Large intestine (tissue), 3 donors: ENCODE results near the gene AURKB. TPM values are rescaled to one million over a fixed set of nuclear protein-coding genes. Genes with fewer than 3 reads are reported as not detected.

Experiments
- DNase-seq, 2 donors: peaks; one replicate each; pipeline versions ENCODE4 v3.0.0 to v3.0.0-alpha.2; 2013
- H3K27ac ChIP-seq: one replicate; pipeline ENCODE4 v1.5.1; 2013; ENCODE audit warnings: low read length
- H3K27me3 ChIP-seq: 2 replicates; pipeline ENCODE4 v1.6.1; 2013; ENCODE audit warnings: low read length; ENCODE audit not compliant: control insufficient read depth, insufficient read depth
- H3K36me3 ChIP-seq: 2 replicates; pipeline ENCODE4 v1.6.1; 2013; ENCODE audit warnings: low read length; ENCODE audit not compliant: control insufficient read depth, insufficient read depth
- H3K4me1 ChIP-seq: one replicate; pipeline ENCODE4 v1.6.1; 2013; ENCODE audit warnings: low read length; ENCODE audit not compliant: control insufficient read depth, insufficient read depth
- H3K4me3 ChIP-seq: one replicate; pipeline ENCODE4 v1.5.1; 2013; ENCODE audit warnings: low read length
- H3K9me3 ChIP-seq: one replicate; pipeline ENCODE4 v1.6.1; 2013; ENCODE audit warnings: mild to moderate bottlenecking, low read depth, low read length, moderate library complexity; ENCODE audit not compliant: control insufficient read depth
- WGBS: methylation state at CpG from one replicate; pipeline ENCODE4 v1.1.5; 2013; ENCODE audit warnings: low lambda C conversion rate; ENCODE audit not compliant: insufficient coverage; 5-methylcytosine and 5-hydroxymethylcytosine counted together
- polyA plus RNA-seq: library from polyadenylated mRNA; unstranded; fragments of 120-200 nt; gene quantifications from one replicate; pipeline ENCODE4 v1.2.1, GENCODE V29; 2013

Gene AURKB
- polyA plus RNA-seq, 1 donor: 22.6 TPM

DNA sequence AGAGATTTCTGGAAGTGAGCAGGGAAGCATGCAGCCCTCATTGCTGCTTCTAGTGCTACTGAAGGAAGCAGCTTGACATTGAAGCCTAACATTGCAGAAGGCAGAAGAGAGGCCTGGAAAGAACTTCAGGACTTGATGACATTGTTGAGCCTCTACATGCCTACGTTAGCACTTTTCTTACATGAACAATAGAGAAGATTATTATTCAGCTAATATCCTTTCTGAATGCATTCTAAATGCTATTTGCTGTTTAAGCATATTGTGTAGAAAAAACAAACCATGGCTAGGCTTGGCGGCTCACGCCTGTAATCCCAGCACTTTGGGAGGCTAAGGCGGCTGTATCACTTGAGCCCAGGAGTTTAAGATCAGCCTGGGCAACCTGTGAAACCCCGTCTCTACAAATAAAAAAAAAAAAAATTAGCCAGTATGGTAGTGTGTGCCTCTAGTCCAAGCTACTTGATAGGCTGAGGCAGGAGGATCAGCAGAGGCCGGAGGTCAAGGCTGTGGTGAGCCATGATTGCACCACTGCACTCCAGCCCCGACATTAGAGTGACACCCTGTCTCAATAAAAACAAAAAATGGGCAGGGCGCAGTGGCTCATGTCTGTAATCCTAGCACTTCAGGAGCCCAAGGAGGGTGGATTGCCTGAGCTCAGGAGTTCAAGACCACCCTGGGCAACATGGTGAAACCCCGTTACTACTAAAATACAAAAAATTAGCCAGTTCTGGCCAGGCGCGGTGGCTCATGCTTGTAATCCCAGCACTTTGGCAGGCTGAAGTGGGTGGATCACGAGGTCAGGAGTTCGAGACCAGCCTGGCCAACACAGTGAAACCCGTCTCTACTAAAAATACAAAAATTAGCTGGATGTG is 2.2 kb upstream of the AURKB start:
- Histone ChIP-seq H3K27ac (no peak overlapping the region), H3K9me3 (no peaks in the 10 kb centered on the region), H3K4me3 (no peak overlapping the region), H3K4me1 (no peaks in the 10 kb centered on the region), H3K27me3 (no peaks in the 10 kb centered on the region), H3K36me3 (no peaks in the 10 kb centered on the region)
- DNase-seq: no peak
- whole genome bisulfite sequencing: no CpG with 5 or more reads among the region's 14 CpGs

DNA sequence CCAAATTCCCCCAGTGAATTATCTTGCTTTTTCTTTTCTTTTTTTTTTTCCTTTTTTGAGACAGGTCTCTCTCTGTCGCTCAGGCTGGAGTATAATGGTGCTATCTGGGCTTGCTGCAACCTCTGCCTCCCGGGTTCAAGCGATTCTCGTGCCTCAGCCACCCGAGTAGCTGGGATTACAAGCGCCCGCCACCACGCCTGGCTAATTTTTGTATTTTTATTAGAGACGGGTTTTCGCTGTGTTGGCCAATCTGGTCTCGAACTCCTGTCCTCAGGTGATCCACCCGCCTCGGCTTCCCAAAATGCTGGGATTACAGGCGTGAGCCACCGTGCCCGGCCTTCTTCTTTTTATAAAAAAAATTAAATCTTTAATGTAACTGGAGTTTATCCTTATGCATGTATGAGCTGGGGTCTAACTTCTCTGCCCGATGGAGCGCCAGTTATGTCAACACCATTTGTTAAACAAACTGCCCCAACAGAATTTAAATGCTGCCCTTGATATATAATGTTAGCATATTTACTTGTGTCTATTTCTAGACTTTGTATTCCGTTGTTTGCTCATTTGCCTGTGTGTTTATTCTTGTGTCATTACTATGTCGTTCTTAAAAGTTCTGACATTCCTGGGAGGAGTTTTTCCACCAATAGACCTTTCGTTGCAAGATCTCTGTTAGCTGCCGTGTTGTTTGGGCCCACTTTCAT is 535 bp upstream of the AURKB start:
- H3K27me3 ChIP-seq: no peaks in the 10 kb centered on the region
- WGBS: 40% methylated on average over 3 of the region's 22 CpGs
- H3K4me3 ChIP-seq: peak overlapping the region; percentile 57
- H3K36me3 ChIP-seq: peaks cover 2% of the 10 kb centered on the region
- no peaks in the 10 kb centered on the region for H3K9me3 ChIP-seq
- H3K27ac ChIP-seq: peak overlapping the region; percentile 54
- DNase-seq: peak in 1 of 2 donors; percentile 17
- H3K4me1 ChIP-seq: no peaks in the 10 kb centered on the region

- Histone ChIP-seq H3K9me3 (no peaks in the 10 kb centered on the region), H3K36me3 (peaks cover 4% of the 10 kb centered on the region), H3K4me1 (no peaks in the 10 kb centered on the region), H3K4me3 (no peak overlapping the region), H3K27me3 (no peaks in the 10 kb centered on the region), H3K27ac (no peak overlapping the region)
- WGBS: no CpG with 5 or more reads among the region's 12 CpGs
- DNase-seq: no peak
Measured at GRCh38 chr17:8206536-8206935, 3.8 kb downstream of the AURKB start.

- no peaks in the 10 kb centered on the region for H3K9me3 ChIP-seq
- WGBS: no CpG with 5 or more reads among the region's 19 CpGs
- H3K27me3 ChIP-seq: no peaks in the 10 kb centered on the region
- no peak overlapping the region for H3K4me3 ChIP-seq
- H3K36me3 ChIP-seq: peaks cover 4% of the 10 kb centered on the region
- H3K4me1 ChIP-seq: no peaks in the 10 kb centered on the region
- H3K27ac ChIP-seq: no peak overlapping the region
- DNase-seq: no peak
Measured at GRCh38 chr17:8204761-8205555, 5.4 kb downstream of the AURKB start.

GRCh38 chr17:8192070-8192815 is 18.1 kb downstream of the AURKB start:
- Histone ChIP-seq H3K27me3 (no peaks in the 10 kb centered on the region), H3K27ac (peak overlapping the region; percentile 79), H3K9me3 (no peaks in the 10 kb centered on the region), H3K4me3 (peak overlapping the region; percentile 34), H3K36me3 (no peaks in the 10 kb centered on the region), H3K4me1 (peaks cover 31% of the 10 kb centered on the region)
- 0% methylated on average over 1 of the region's 12 CpGs for WGBS
- DNase-seq: peak; percentile 91 to 95

GRCh38 chr17:8190506-8190905 is 19.9 kb downstream of the AURKB start:
- Histone ChIP-seq H3K4me3 (peak overlapping the region; percentile 10), H3K9me3 (no peaks in the 10 kb centered on the region), H3K4me1 (peaks cover 31% of the 10 kb centered on the region), H3K27me3 (no peaks in the 10 kb centered on the region), H3K27ac (peak overlapping the region; percentile 72), H3K36me3 (no peaks in the 10 kb centered on the region)
- no peak for DNase-seq
- 60% methylated on average over 1 of the region's 6 CpGs for WGBS

DNA sequence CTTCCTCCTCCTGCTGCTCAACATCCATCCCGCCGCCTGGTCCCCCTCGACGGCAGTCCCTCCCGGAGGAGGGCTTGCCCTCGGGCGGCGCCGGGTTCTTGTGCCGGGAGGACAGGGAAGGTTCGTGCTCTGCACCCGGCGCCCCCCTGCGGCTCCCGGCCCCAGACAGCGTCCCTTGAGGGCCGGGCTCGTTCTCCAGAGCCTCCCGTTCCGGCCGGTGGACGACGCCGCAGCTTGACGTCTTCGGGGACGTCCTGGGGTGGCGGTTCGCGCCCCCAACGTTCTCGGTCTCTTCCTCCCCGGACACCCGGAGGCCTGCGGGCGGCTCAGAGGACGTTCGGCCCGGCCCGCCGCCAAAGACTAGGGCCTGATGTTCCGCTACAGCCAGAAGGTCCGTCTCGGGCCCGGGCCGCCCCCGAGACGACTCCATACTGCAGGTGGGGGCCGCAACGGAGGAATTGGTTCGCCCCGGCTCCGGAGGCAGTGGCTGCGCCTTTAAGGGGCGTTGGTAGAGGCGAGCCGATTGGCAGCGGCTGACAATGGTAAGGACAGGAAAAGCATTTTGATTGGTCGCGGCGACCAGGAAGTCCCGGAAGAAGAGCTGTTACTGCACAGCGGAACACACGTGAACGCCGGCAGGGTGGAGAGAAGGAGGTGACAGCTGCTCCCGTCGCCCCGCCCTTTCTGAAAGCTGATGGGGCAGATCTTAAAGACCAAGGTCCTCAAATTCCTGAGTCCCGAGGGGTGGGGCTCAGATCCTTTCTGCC is 20.5 kb downstream of the AURKB start, which contains the start of gene BORCS6:
Gene BORCS6, minus strand, starts transcription at position 470 of the 767 bp plus-strand sequence. Its CDS starts 40 bp downstream, at position 430.
- Histone ChIP-seq H3K9me3 (no peaks in the 10 kb centered on the region), H3K4me1 (peaks cover 31% of the 10 kb centered on the region), H3K36me3 (no peaks in the 10 kb centered on the region), H3K27me3 (no peaks in the 10 kb centered on the region), H3K4me3 (peak within 1 kb of the TSS; percentile 82), H3K27ac (peak within 1 kb of the TSS; percentile 97)
- DNase-seq: peak; percentile 99
- no CpG with 5 or more reads among the region's 70 CpGs for WGBS

DNA sequence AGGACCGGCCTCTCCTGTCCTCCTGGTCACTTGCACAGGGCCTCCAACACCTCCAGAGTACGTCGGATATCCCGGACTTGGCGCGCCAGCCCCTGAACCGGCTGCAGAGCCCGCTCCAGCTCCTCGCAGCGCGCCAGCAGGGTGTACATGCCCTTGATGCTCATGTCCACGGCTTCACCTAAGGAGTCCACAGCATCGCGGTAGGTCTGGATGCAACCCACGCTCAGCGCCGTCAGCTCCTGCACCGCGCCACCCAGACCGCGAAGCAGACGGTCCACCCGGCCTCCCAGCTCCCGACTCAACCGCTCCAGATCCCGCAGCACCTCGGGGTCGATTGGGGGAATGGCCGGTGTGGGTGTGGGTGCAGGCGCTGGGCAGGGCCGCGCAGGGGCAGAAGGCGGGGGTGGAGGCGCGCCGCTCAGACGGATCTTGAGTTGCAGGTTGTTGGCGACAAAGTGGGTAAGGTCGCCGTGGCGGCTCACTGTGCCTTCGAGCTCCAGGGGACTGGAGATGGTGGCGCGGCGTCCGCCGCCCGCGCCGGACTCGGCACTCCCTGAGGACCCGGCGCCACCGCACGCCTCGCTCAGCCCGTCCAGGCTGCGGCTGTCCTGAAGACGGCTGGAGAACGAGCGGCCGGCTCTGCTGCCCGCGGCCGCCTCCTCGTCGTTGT is 21.2 kb downstream of the AURKB start:
- Histone ChIP-seq H3K36me3 (no peaks in the 10 kb centered on the region), H3K4me1 (peaks cover 31% of the 10 kb centered on the region), H3K4me3 (peak overlapping the region; percentile 82), H3K9me3 (no peaks in the 10 kb centered on the region), H3K27ac (peak overlapping the region; percentile 97), H3K27me3 (no peaks in the 10 kb centered on the region)
- no CpG with 5 or more reads among the region's 67 CpGs for WGBS
- no peak for DNase-seq

DNA sequence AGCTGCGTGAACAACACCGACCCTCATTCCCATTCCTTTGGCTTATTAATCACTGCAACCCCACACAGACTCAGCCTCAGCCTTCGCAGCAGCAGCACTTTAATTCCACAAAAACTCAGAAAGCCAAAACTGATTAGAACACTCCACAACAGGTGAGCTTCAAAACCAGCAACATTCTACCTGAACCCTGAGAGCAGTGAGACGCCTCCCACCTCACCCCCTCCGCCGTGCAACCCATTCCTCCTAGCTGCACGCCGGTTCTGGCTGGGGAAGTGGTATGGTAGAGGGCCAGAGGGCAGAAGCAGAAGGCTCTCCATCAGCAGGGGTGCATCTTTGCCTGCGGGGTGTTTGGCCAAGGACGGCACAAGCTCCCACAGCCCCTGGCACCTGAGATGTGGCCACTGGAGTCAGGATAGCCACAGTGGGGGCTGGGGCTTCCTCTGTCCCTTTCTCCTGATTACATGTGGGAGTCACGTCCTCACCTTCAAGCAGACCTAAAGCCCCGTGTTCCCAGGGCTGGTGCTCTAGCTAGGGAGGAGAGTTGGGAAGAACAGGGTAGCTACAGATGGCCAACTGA is 22.0 kb downstream of the AURKB start:
- DNase-seq: no peak
- no peaks in the 10 kb centered on the region for H3K36me3 ChIP-seq
- H3K4me3 ChIP-seq: peak overlapping the region; percentile 82
- H3K27ac ChIP-seq: peak overlapping the region; percentile 97
- WGBS: no CpG with 5 or more reads among the region's 12 CpGs
- H3K4me1 ChIP-seq: peaks cover 31% of the 10 kb centered on the region
- no peaks in the 10 kb centered on the region for H3K27me3 ChIP-seq
- H3K9me3 ChIP-seq: no peaks in the 10 kb centered on the region
